ENCODE data around the gene SGMS1.

DNA sequence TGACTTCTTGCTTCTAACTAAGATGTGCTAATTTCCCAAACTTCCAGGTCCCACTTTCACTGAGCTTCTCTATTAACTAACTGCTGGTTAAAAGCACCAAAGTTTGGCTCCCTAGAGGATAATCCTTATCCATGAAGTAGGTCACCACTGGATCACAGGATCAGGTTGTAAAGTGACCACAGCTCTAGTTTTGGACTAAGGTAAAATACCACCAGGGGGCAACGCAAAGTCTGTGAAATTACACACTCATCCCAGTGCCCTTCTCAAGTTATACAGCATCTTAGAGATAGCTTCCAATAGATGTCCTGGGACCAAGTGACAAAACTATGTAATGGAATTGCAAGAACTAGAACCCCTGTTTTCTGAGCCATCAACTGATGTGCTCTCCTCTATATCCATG lies 256.0 kb downstream of the SGMS1 start:
- TF ChIP-seq, protein P1, sequence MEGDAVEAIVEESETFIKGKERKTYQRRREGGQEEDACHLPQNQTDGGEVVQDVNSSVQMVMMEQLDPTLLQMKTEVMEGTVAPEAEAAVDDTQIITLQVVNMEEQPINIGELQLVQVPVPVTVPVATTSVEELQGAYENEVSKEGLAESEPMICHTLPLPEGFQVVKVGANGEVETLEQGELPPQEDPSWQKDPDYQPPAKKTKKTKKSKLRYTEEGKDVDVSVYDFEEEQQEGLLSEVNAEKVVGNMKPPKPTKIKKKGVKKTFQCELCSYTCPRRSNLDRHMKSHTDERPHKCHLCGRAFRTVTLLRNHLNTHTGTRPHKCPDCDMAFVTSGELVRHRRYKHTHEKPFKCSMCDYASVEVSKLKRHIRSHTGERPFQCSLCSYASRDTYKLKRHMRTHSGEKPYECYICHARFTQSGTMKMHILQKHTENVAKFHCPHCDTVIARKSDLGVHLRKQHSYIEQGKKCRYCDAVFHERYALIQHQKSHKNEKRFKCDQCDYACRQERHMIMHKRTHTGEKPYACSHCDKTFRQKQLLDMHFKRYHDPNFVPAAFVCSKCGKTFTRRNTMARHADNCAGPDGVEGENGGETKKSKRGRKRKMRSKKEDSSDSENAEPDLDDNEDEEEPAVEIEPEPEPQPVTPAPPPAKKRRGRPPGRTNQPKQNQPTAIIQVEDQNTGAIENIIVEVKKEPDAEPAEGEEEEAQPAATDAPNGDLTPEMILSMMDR (IDR thresholded peaks at IDR 0.05; ENCODE audit: insufficient read depth, low read depth, low read length), result peak; percentile 48
- TF ChIP-seq EZH2 (IDR thresholded peaks at IDR 0.05; ENCODE audit: insufficient read depth, low read length), result no peak
